Right cardiac atrium (tissue), 5 donors: ENCODE measurements around the gene CABLES1. TPM values are rescaled to one million over a fixed set of nuclear protein-coding genes. Genes with fewer than 3 reads are reported as not detected.
"Not testable (repeated sequence)": the region's sequence is repeated elsewhere in the genome, so short reads cannot be mapped to it uniquely, and the experiment has no call there.

Experiments used
- ATAC-seq, 2 donors: fragments of 200-7000 bp; cut with Tn5 transposase; one replicate each; pipeline versions ENCODE4 v1.8.0 to v1.9.1; 2020; ENCODE audit warnings: moderate library complexity in 2 of 2, mild to moderate bottlenecking in 1 of 2
- DNase-seq, 3 donors: peaks; one replicate each; pipeline ENCODE4 v3.0.0-alpha.2; 2020
- H3K27ac ChIP-seq: one replicate; pipeline ENCODE4 v1.5.1; 2013; ENCODE audit warnings: mild to moderate bottlenecking, low read length, control low read depth, moderate library complexity
- H3K27me3 ChIP-seq: one replicate; pipeline ENCODE4 v1.6.1; 2013; ENCODE audit not compliant: control insufficient read depth, insufficient read depth
- H3K4me1 ChIP-seq: one replicate; pipeline ENCODE4 v1.6.1; 2013; ENCODE audit warnings: low read length; ENCODE audit not compliant: control insufficient read depth, insufficient read depth
- H3K4me3 ChIP-seq: one replicate; pipeline ENCODE4 v1.5.1; 2013; ENCODE audit warnings: low read length, control low read depth
- H3K9me3 ChIP-seq: one replicate; pipeline ENCODE4 v1.6.1; 2013; ENCODE audit warnings: low read length; ENCODE audit not compliant: control insufficient read depth
- WGBS: extraction: QIAGEN DNeasy Blood & Tissue Kit; methylation state at CpG from one replicate; pipeline ENCODE4 v1.1.7; 2013; 5-methylcytosine and 5-hydroxymethylcytosine counted together
- intact Hi-C, 4 donors: fragments of 100-400 bp; cut with DNase I; formaldehyde crosslinking; loops; one replicate each; pipeline versions ENCODE4 v1.11.0 to v1.14.0; 2022 to 2023
- polyA plus RNA-seq: library from polyadenylated mRNA; stranded (reverse); fragments of 200-250 nt; gene quantifications from one replicate; pipeline ENCODE4 v1.2.3, GENCODE V29; 2013
- total RNA-seq, 4 donors: library from RNA; stranded (reverse); fragmentation: NEBNext Ultra II Directional; extraction: Animal tissue kit (Norgen Biotek cat#: 25700); gene quantifications; one replicate each; pipeline ENCODE4 v1.2.1, GENCODE V29; 2021
- donor health status: healthy with polysubstance abuse.
- donor health status: DM: no; HTN: yes; CAD: no.
- donor health status: DM: no; HTN: no; CAD: no.
- donor health status: DM: no; HTN: yes; CAD: no; lungs with severe emphysema.
- donor health status: DM: yes; HTN: yes; CAD: no.

CABLES1 gene
- total and polyA plus RNA-seq, 5 donors = 3.2 to 5.6 (median 4.1) TPM

DNA sequence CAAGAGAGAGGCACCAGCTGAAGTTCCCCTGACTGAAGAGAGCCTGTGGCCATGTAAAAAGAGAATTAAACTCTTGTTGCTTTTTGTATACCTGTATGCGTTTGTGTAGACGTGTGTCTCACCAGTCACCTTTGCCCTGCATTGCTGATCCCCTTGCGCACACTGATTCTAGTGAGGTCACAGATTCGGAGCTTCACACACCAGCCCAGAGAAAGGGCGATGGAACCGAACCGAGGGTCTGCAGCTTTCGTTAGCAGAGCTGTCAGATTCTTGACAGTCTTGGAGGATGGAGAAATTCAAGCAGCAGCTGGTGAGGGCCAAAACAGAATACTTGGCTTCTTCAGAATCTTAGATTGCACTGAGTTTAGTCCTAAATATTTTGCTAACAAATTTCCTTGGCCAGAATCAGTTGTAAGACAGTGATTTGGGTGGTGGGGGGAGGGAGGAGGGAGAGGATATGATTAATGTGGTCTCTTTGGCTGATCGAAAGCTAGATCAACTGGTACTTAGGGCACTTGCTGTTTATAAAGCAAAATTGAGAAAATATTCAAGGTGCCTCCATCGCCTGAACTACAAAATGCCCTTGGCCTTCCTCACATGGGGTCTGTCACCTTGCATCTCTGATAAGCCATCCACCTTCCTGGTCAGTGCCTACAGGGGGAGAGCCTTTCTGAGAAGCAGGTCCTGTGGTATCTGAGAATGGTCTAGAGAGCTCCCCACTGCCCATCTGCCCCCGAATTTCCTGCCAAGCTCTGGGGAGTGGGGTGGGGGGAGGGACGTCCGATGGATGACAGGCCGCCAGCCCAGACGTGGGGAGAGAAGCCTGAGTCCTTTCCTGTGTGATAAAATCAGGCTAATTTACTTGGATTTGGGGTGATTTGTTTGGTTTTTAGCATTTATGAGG, 123.5 kb downstream of the CABLES1 start:
- intact Hi-C loops = loop anchor here in 1 of 4 donors (10.0 kb wide), 1 partner anchor 96 kb away; no protein-coding TSS in a partner anchor
- Histone ChIP-seq H3K4me1 (peaks cover 18% of the 10 kb centered on the region), H3K27ac (peak overlapping the region; percentile 42), H3K27me3 (no peaks in the 10 kb centered on the region), H3K4me3 (no peak overlapping the region), H3K9me3 (no peaks in the 10 kb centered on the region)
- 66% methylated on average over 15 of the region's 15 CpGs for WGBS
- DNase-seq (no peak), ATAC-seq (no peak)

DNA sequence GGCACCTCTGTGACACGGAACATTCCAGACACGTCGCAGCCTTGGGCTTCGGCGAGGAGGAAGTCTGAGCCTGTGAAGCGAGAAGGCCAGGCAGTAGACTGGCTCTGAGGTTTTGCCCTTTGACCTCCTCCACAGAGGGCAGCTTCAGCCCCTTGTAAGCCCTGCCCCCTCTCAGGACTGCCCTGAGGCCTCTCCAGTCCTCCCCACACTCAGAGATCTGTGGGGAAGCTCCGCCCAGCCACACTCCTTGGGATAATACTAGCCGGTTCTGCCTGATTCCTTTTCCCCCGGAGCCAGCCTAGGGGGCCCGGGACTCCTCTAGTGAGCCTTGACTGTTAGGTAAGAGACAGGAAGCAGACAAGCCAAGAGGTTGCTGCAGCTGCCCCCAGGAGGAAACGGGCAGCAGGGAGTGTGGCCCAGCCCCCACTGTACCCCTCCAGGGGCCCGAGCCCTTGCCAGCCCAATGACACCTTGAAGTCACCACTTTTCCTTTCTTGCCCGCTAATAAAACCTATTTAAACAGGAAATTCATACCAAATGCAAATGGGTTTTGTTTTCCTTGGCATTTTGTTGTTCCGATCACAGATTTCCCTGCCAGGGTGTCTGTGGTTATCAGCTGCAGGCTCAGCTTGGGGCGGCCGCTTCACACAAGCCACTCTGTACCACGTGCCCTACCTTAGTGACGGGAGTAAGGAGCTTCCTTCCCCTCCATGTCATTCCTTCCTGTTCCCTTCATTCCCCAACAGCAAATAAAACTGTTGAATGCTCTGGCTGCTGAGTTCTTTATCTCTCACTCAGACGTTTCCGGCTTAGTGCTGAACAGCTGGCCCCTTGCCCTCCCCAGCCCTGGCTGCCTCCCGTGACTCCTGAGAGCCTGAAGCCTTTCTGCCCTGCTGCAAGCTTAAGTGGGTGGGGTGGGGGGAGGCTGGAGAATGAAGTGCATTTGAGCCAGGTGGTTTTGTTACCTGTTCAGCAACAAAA, 124.7 kb downstream of the CABLES1 start:
- Histone ChIP-seq H3K4me1 (peaks cover 18% of the 10 kb centered on the region), H3K27me3 (no peaks in the 10 kb centered on the region), H3K4me3 (peak overlapping the region; percentile 5), H3K27ac (peak overlapping the region; percentile 53), H3K9me3 (no peaks in the 10 kb centered on the region)
- DNase-seq (peak; percentile 85 to 94 (median 94)), ATAC-seq (peak; percentile 87)
- 8% methylated on average over 21 of the region's 21 CpGs for WGBS
- intact Hi-C loops = loop anchor here in 1 of 4 donors (10.0 kb wide), 1 partner anchor 95 kb away; no protein-coding TSS in a partner anchor

DNA sequence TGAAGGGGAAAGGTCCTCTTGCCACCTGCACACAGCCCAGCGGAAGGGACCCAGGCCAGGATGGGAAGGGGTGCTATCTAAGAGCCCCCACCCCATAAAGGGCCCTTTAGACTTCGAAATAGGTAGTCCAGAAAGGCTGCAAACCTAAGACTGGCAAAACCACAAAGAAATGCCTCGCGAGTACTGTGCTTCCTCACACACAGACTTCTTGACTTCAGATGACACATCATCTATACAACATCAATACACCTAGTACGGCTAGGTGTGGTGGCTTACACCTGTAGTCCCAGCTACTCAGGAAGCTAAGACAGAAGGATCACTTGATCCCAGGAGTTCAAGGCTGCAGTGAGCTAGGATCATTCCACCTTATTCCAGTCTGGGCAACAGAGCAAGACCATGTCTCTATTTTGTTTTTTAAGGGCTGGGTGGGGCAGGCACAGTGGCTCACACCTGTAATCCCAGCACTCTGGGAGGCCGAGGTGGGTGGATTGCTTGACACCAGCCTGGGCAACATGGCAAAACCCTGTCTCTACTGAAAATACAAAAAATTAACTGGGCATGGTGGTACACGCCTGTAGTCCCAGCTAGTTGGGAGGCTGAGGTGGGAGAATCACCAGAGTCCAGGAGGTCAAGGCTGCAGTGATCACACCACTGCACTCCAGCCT, 125.8 kb downstream of the CABLES1 start:
- H3K9me3 ChIP-seq = no peaks in the 10 kb centered on the region
- no peak overlapping the region for H3K27ac ChIP-seq
- H3K4me3 ChIP-seq = no peak overlapping the region
- ATAC-seq (no peak), DNase-seq (no peak)
- intact Hi-C loops = no loop called here
- H3K27me3 ChIP-seq = no peaks in the 10 kb centered on the region
- peaks cover 18% of the 10 kb centered on the region for H3K4me1 ChIP-seq
- WGBS = 82% methylated on average over 7 of the region's 7 CpGs

DNA sequence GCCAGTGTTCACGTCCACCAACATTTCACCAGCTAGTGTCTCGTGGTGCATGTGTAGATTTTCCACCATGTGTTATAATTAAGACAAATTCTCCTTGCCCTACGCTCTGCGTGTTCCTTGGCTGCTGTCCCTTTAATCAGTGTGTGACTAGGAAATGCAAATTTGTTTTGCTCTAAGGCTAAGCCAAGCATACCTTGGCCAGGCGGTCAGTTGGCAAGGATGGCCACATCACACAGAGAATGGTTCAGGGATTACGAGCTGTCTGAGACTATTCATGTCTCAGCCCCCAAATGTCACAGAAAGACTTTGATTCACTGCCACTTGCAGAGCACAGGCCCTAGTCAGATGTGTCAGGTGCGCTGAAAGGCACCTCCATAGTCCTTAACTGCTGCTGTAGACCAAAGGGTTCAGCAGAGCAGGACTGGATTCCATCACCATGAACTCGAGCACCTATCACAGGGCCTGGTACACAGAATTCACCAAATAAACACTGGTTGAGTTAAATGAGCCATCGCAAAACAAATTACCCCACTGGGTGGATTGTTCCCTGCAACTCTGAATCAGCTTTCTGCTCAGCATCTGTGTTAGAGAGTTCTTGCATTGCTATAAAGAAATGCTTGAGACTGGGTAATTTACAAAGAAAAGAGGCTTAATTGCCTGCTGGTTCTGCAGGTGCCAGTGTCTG, 128.4 kb downstream of the CABLES1 start:
- WGBS = 79% methylated on average over 9 of the region's 9 CpGs
- ATAC-seq = no peak
- Histone ChIP-seq H3K4me3 (no peak overlapping the region), H3K4me1 (peaks cover 18% of the 10 kb centered on the region), H3K9me3 (no peaks in the 10 kb centered on the region), H3K27me3 (no peaks in the 10 kb centered on the region), H3K27ac (no peak overlapping the region)
- intact Hi-C loops = no loop called here
- no peak for DNase-seq

DNA sequence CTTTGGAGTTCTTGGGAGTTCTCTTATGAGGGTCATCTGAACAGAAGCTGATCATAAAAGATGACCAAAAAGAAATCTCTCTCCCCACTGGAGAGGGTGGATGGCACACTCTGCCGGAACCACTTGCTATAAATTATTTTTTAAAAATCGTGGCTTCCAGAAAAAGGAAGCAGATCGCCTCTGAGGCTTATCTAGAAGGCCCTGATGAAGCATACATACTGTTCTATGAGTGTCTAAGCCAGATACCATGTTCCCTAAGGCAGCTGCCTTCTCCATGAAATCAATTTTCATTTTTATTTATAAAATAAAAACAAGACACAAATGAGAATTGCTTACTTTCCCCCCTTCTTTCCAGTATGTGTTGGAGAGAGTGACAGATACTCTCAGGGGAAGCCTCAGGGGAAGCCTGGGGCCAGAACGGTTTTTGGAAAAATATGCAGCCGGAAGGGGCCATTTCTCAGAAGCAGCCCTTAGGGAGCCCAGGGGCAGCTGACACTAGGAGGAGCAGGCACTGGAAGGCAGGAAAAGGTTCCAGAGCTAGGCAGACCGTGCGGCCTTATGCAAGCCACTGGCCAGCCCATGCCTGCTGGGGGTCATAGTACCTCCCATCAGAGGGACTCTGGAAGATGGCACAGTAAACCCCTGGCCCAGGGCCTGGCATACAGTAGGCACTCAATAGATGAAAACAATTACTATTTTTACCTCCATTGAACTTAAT, 130.6 kb downstream of the CABLES1 start:
- 45% methylated on average over 7 of the region's 7 CpGs for WGBS
- DNase-seq = peak in 2 of 3 donors; percentile 70 to 73
- ATAC-seq = peak; percentile 63 to 69

DNA sequence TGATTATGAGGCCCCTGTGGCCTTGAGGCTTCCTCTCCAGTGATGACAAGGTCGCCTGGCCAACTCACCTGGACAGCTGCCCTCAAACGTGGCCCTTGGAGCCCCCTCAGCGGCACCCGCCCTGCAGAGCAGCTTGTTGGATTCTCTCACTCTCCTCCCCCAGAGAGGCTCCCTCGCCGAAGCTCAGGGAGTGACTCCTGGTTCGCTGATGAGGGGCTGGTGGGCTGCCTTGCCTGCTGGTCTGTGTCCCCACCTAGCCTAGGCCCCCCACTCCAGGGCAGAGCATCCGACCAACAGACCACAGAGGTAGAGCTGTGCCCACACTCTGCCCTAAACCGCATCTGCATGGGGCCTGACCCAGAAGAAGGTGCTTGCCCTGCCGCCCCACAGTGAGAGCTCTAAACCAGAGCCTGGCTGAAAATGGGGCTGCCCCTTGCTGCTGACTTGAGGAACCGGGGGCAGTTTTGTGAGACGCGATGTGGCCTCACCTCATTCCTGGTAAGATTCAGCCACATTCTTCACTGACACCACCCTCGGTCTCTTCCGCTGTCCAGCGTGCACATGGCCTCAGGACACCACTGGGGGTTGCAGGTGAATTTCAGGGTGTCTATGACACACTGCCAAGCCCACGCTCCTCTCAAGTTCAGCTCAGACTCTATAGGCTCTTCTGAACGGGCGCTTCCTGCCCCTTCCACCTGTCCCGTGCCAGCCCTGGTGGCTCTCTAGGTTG, 131.6 kb downstream of the CABLES1 start:
- H3K9me3 ChIP-seq = no peaks in the 10 kb centered on the region
- no peak for ATAC-seq
- no peak overlapping the region for H3K27ac ChIP-seq
- no peak for DNase-seq
- intact Hi-C loops = no loop called here
- H3K27me3 ChIP-seq = no peaks in the 10 kb centered on the region
- peaks cover 3% of the 10 kb centered on the region for H3K4me1 ChIP-seq
- 93% methylated on average over 20 of the region's 20 CpGs for WGBS
- no peak overlapping the region for H3K4me3 ChIP-seq

More for the DNA sequence above, 130.6 kb downstream of the CABLES1 start:
- intact Hi-C loops = no loop called here
- Histone ChIP-seq H3K4me1 (peaks cover 3% of the 10 kb centered on the region), H3K4me3 (no peak overlapping the region), H3K27ac (no peak overlapping the region), H3K9me3 (no peaks in the 10 kb centered on the region), H3K27me3 (no peaks in the 10 kb centered on the region)

DNA sequence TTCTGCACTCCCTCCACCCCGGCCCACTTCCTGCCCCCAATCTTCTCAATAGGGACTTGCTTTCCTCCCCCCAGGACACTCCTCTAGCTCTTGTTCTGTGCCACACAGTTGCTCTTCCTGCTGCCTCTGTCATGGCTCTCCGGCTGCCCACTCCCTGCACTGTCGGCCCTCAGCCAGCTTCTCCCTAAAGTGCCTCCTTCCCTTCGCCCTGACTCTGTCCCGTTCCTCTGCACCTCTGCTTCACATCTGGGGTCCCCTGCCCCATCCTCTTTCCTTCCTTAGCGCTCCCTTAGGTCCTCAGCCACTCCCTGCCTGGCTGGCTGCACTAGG, 132.1 kb downstream of the CABLES1 start:
- no peaks in the 10 kb centered on the region for H3K27me3 ChIP-seq
- no peak for DNase-seq
- whole genome bisulfite sequencing = 88% methylated on average over 6 of the region's 6 CpGs
- ATAC-seq = no peak
- intact Hi-C loops = no loop called here
- no peak overlapping the region for H3K27ac ChIP-seq
- H3K4me1 ChIP-seq = no peaks in the 10 kb centered on the region
- H3K9me3 ChIP-seq = no peaks in the 10 kb centered on the region
- H3K4me3 ChIP-seq = no peak overlapping the region

DNA sequence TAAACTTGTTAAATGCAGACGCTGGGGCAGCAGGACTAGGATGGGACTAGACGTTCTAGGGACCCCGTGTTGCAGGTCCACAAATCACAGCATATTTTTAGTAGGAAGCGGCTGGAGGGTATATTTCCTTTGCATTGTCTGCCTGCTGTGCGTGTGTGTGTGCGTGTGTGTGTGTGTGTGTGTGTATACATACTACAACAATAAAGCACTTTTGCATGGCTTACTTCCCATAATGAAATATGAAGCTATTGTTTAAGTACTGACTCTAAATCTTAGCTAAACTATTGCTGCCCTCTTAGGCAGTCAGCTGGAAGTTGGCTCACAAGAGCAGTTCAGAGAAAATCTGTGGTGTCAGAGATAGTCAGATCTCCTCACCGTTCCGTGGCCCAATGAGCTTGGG, 133.4 kb downstream of the CABLES1 start:
- H3K4me1 ChIP-seq = no peaks in the 10 kb centered on the region
- no peak overlapping the region for H3K4me3 ChIP-seq
- H3K27me3 ChIP-seq = no peaks in the 10 kb centered on the region
- DNase-seq (no peak), ATAC-seq (no peak)
- intact Hi-C loops = no loop called here
- WGBS = 78% methylated on average over 8 of the region's 8 CpGs
- no peaks in the 10 kb centered on the region for H3K9me3 ChIP-seq
- H3K27ac ChIP-seq = no peak overlapping the region

DNA sequence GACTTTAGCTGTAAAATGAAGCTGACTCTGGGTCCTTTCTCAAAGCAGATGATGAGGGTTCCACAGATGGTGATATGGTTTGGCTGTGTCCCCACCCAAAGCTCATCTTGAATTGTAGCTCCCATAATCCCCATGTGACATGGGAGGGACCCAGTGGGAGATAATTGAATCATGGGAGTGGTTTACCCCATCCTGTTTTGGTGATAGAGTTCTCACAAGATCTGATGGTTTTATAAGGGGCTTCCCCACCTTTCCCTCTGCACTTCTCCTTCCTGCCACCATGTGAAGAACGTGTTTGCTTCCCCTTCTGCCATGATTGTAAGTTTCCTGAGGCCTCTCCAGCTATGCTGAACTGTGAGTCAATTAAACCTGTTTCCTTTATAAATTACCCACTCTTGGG, 133.8 kb downstream of the CABLES1 start:
- H3K4me3 ChIP-seq, ATAC-seq, intact Hi-C loops, DNase-seq, H3K27ac ChIP-seq, H3K9me3 ChIP-seq, H3K27me3 ChIP-seq, H3K4me1 ChIP-seq: not testable (repeated sequence)
- WGBS = 61% methylated on average over 1 of the region's 1 CpG
